ENCODE measurements around the gene RPS14. TPM values are rescaled to one million over a fixed set of nuclear protein-coding genes. Genes with fewer than 3 reads are reported as not detected.

The RPS14 gene
- total and polyA plus RNA-seq, 2 of the 8 experiments (the other 6 are each of a cell fraction or from before 2014, with no cell fraction given), result 2,548 to 6,423 TPM

Other genes starting within 250 kb of the RPS14 start
- gene CAMK2A, start 160.0 kb downstream of the RPS14 start, total RNA-seq (2021; fragmentation: NEBNext Ultra II Directional; extraction: Animal tissue kit (Norgen Biotek cat#: 25700)), result 0.23 and 0.28 TPM in 2 replicates
- gene CAMK2A, start 160.0 kb downstream of the RPS14 start, polyA plus RNA-seq (2011; rRNA removed), result 0.16 and 0.20 TPM in 2 replicates
- gene ARSI, start 146.8 kb downstream of the RPS14 start, total RNA-seq (2021; fragmentation: NEBNext Ultra II Directional; extraction: Animal tissue kit (Norgen Biotek cat#: 25700)), result 4.5 TPM in 2 replicates
- gene ARSI, start 146.8 kb downstream of the RPS14 start, polyA plus RNA-seq (2011; rRNA removed), result 6.7 and 8.0 TPM in 2 replicates
- gene TCOF1, start 92.0 kb downstream of the RPS14 start, total RNA-seq (2021; fragmentation: NEBNext Ultra II Directional; extraction: Animal tissue kit (Norgen Biotek cat#: 25700)), result 158 and 170 TPM in 2 replicates
- gene TCOF1, start 92.0 kb downstream of the RPS14 start, polyA plus RNA-seq (2011; rRNA removed), result 35.9 and 51.6 TPM in 2 replicates
- 45.9 and 48.6 TPM in 2 replicates for gene CD74, start 36.8 kb downstream of the RPS14 start, total RNA-seq (2021; fragmentation: NEBNext Ultra II Directional; extraction: Animal tissue kit (Norgen Biotek cat#: 25700))
- gene CD74, start 36.8 kb downstream of the RPS14 start, polyA plus RNA-seq (2011; rRNA removed), result 61.0 and 61.8 TPM in 2 replicates
- 70.1 and 72.0 TPM in 2 replicates for gene NDST1, start 58.4 kb upstream of the RPS14 start, total RNA-seq (2021; fragmentation: NEBNext Ultra II Directional; extraction: Animal tissue kit (Norgen Biotek cat#: 25700))
- gene NDST1, start 58.4 kb upstream of the RPS14 start, polyA plus RNA-seq (2011; rRNA removed), result 27.0 and 37.7 TPM in 2 replicates
- 1.9 and 2.3 TPM in 2 replicates for gene SYNPO, start 190.9 kb upstream of the RPS14 start, total RNA-seq (2021; fragmentation: NEBNext Ultra II Directional; extraction: Animal tissue kit (Norgen Biotek cat#: 25700))
- 2.2 and 2.3 TPM in 2 replicates for gene SYNPO, start 190.9 kb upstream of the RPS14 start, polyA plus RNA-seq (2011; rRNA removed)
- 19.1 and 19.4 TPM in 2 replicates for gene MYOZ3, start 211.5 kb upstream of the RPS14 start, total RNA-seq (2021; fragmentation: NEBNext Ultra II Directional; extraction: Animal tissue kit (Norgen Biotek cat#: 25700))
- 9.6 and 12.4 TPM in 2 replicates for gene MYOZ3, start 211.5 kb upstream of the RPS14 start, polyA plus RNA-seq (2011; rRNA removed)